Amniotic stem cell (primary cell): ENCODE results near the gene CUTA.
"Not testable (repeated sequence)": the region's sequence is repeated elsewhere in the genome, so short reads cannot be mapped to it uniquely, and the experiment has no call there.

ENCODE experiments used
- DNase-seq: peaks from one replicate; lab custom pipeline; 2025; lab: John Stamatoyannopoulos, UW

The CUTA gene

GRCh38 chr6:33405386-33405940, 12.4 kb downstream of the CUTA start:
- no peak for DNase-seq

- no peak for DNase-seq
Measured at GRCh38 chr6:33404884-33405283, 13.0 kb downstream of the CUTA start.

- not testable (repeated sequence) for DNase-seq
Measured at GRCh38 chr6:33399881-33400280, 18.0 kb downstream of the CUTA start.

GRCh38 chr6:33398601-33399000, 19.3 kb downstream of the CUTA start:
- DNase-seq, result not testable (repeated sequence)

- DNase-seq, result no peak
Measured at GRCh38 chr6:33397541-33397940, 20.4 kb downstream of the CUTA start.

- DNase-seq, result no peak
Measured at GRCh38 chr6:33392979-33393378, 24.9 kb downstream of the CUTA start.

GRCh38 chr6:33392595-33392948, 25.3 kb downstream of the CUTA start:
- no peak for DNase-seq

- DNase-seq, result no peak
Measured at GRCh38 chr6:33391922-33392594, 25.8 kb downstream of the CUTA start.

- peak; percentile 99 for DNase-seq
Measured at GRCh38 chr6:33391278-33391921, 26.5 kb downstream of the CUTA start, which contains the start of gene KIFC1. Gene KIFC1 (plus strand): TSS chr6:33391823. CDS start chr6:33391986, 163 bp downstream.

GRCh38 chr6:33390767-33391277, 27.1 kb downstream of the CUTA start:
- DNase-seq, result no peak

GRCh38 chr6:33390173-33390572, 27.7 kb downstream of the CUTA start:
- no peak for DNase-seq

GRCh38 chr6:33384581-33385020, 33.3 kb downstream of the CUTA start:
- peak; percentile 61 for DNase-seq

- no peak for DNase-seq
Measured at GRCh38 chr6:33383427-33384185, 34.3 kb downstream of the CUTA start.

GRCh38 chr6:33380272-33380981, 37.5 kb downstream of the CUTA start:
- no peak for DNase-seq

GRCh38 chr6:33379184-33379583, 38.7 kb downstream of the CUTA start:
- DNase-seq, result not testable (repeated sequence)

GRCh38 chr6:33377171-33377570, 40.7 kb downstream of the CUTA start:
- DNase-seq, result no peak

GRCh38 chr6:33375143-33375671, 42.7 kb downstream of the CUTA start:
- DNase-seq, result peak; percentile 36

- DNase-seq, result no peak
Measured at GRCh38 chr6:33373960-33374910, 43.7 kb downstream of the CUTA start.

GRCh38 chr6:33372526-33373123, 45.3 kb downstream of the CUTA start:
- DNase-seq, result no peak

GRCh38 chr6:33371901-33372300, 46.0 kb downstream of the CUTA start:
- not testable (repeated sequence) for DNase-seq
